ENCODE measurements around the gene GLIS1.

DNA sequence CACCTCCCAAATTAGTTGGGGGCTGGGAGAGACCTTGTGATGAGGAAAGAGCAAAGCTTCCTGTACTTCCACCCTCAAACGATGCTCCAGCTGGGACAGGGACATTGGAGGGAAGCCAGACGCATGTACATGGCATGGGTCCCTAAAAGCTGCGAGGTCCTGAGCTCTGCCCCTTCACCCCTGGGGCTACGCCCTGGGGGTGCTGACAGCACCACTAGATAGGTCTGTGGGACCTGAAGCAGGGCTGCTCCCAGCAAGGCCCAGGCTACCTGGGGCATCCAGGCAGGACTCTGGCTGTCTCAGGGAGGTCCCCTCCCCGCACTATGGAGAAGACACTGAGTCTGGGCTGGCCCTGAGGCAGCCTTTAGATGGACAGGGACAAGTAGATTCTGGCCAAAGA lies 196.4 kb downstream of the GLIS1 start:
- no peak for TF ChIP-seq YY1 (IDR thresholded peaks at IDR 0.05; ENCODE audit: low read depth, low read length)
- TF ChIP-seq, protein P1, sequence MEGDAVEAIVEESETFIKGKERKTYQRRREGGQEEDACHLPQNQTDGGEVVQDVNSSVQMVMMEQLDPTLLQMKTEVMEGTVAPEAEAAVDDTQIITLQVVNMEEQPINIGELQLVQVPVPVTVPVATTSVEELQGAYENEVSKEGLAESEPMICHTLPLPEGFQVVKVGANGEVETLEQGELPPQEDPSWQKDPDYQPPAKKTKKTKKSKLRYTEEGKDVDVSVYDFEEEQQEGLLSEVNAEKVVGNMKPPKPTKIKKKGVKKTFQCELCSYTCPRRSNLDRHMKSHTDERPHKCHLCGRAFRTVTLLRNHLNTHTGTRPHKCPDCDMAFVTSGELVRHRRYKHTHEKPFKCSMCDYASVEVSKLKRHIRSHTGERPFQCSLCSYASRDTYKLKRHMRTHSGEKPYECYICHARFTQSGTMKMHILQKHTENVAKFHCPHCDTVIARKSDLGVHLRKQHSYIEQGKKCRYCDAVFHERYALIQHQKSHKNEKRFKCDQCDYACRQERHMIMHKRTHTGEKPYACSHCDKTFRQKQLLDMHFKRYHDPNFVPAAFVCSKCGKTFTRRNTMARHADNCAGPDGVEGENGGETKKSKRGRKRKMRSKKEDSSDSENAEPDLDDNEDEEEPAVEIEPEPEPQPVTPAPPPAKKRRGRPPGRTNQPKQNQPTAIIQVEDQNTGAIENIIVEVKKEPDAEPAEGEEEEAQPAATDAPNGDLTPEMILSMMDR (IDR thresholded peaks at IDR 0.05; ENCODE audit: control extremely low read depth in 1 of 3, insufficient read depth in 1 of 3, low read depth in 1 of 3, low read length in 3 of 3) = no peak
- no peak for TF ChIP-seq RAD21 (IDR thresholded peaks at IDR 0.05 in 1 of 2, conservative IDR thresholded peaks at IDR 0.05 in 1 of 2; ENCODE audit: low read depth in 2 of 2, low read length in 2 of 2)
- no peak for TF ChIP-seq BRCA1 (IDR thresholded peaks at IDR 0.05; ENCODE audit: low read depth, low read length)
- no peak for TF ChIP-seq TAF7 (optimal IDR thresholded peaks at IDR 0.05; ENCODE audit: borderline replicate concordance, low read depth, low read length)
- no peak for TF ChIP-seq RXRA (IDR thresholded peaks at IDR 0.05; ENCODE audit: insufficient read depth, low read depth, low read length)
- no peak for TF ChIP-seq RBBP5 (IDR thresholded peaks at IDR 0.05; ENCODE audit: borderline replicate concordance, low read depth, low read length)
- TF ChIP-seq GABPA (IDR thresholded peaks at IDR 0.05; ENCODE audit: borderline replicate concordance, insufficient read depth, low read length) = no peak
- TF ChIP-seq CHD2 (IDR thresholded peaks at IDR 0.05; ENCODE audit: low read length) = no peak
- no peak for TF ChIP-seq BCL11A (IDR thresholded peaks at IDR 0.05; ENCODE audit: low read depth in 2 of 2, low read length in 2 of 2)
- TF ChIP-seq EZH2 (IDR thresholded peaks at IDR 0.05; ENCODE audit: low read depth, low read length, severe bottlenecking) = no peak

Data from H1 (cell line).